ENCODE data around the gene PRR19.

DNA sequence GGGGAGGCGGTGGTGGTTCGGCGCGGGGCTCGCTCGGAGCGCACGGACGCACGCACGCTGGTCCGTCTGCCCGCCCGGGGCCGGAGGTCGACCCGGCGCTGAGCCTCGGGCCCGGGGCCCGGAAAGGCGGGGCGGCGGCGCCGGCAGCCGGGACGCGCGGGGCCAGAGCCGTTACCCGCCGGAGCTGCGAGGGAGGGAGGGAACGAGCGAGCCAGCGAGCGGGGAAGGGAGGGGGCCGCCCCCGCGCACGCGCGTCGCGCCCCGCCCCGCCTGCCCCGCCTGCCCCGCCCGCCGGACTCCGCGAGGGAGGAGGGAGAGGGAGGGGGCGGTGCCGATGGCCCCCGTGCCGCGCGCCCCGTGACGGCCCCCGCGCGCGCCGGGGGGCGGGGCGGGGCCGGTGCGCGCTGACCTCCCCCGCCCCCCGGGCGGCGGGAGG lies 17.8 kb upstream of the PRR19 start:
- TF ChIP-seq YY1 (IDR thresholded peaks at IDR 0.05; ENCODE audit: insufficient read depth, insufficient read length) (no peak), ZNF274 (IDR thresholded peaks at IDR 0.05; ENCODE audit: low read depth, low read length) (no peak)
